ENCODE measurements around the gene ADCY9. TPM values are rescaled to one million over a fixed set of nuclear protein-coding genes. Genes with fewer than 3 reads are reported as not detected.

The ADCY9 gene
- polyA plus RNA-seq, 1 donor from 2014 or later: 6.3 TPM

- Histone ChIP-seq H3F3A (ENCODE audit: insufficient read depth, low read length, poor library complexity, severe bottlenecking) (no peaks in the 10 kb centered on the region), H3K27ac (ENCODE audit: low read length) (no peak overlapping the region), H2AFZ (ENCODE audit: low read depth, low read length) (no peak overlapping the region)
Measured at GRCh38 chr16:4011940-4012629, 104.2 kb downstream of the ADCY9 start.

More at GRCh38 chr16:4011940-4012629, 104.2 kb downstream of the ADCY9 start:
- Histone ChIP-seq H3K79me2 (replicated peaks; ENCODE audit: insufficient read depth, low read length) (no peaks in the 10 kb centered on the region), H3K27me3 (ENCODE audit: insufficient read depth, low read depth, low read length) (no peaks in the 10 kb centered on the region), H3K4me3 (ENCODE audit: low read length) (no peak overlapping the region), H3K9me2 (ENCODE audit: insufficient read depth, low read length) (no peaks in the 10 kb centered on the region), H3K9ac (ENCODE audit: low read length) (no peak overlapping the region), H3K4me2 (ENCODE audit: low read length) (no peak overlapping the region), H3K9me3 (ENCODE audit: low read length) (no peaks in the 10 kb centered on the region), H4K20me1 (ENCODE audit: insufficient read depth) (no peaks in the 10 kb centered on the region), H3K36me3 (ENCODE audit: insufficient read depth, low read length) (no peaks in the 10 kb centered on the region)
- TF ChIP-seq MXI1 (conservative IDR thresholded peaks at IDR 0.05; ENCODE audit: poor library complexity, severe bottlenecking) (no peak), POLR2AphosphoS5 (IDR thresholded peaks at IDR 0.05) (no peak), EZH2 (IDR thresholded peaks at IDR 0.05; ENCODE audit: borderline replicate concordance, insufficient read depth, low read length, poor library complexity, severe bottlenecking) (no peak), REST (IDR thresholded peaks at IDR 0.05; ENCODE audit: borderline replicate concordance) (no peak), SMC3 (conservative IDR thresholded peaks at IDR 0.05; ENCODE audit: poor library complexity) (no peak), EP300 (conservative IDR thresholded peaks at IDR 0.05; ENCODE audit: poor library complexity, severe bottlenecking) (no peak), CTCF (IDR thresholded peaks at IDR 0.05; ENCODE audit: poor library complexity, severe bottlenecking) (no peak)

Measured in neural cell (in vitro differentiated cells).